HepG2 (cell line): ENCODE data around the gene AGER. TPM values are rescaled to one million over a fixed set of nuclear protein-coding genes. Genes with fewer than 3 reads are reported as not detected.
A peak's percentile ranks its signal among the peaks of the same experiment; 100 is the strongest.

ENCODE experiments used
- ATAC-seq: fragments of 200-7000 bp; cut with Tn5 transposase; 3 replicates; pipeline ENCODE4 v1.9.1; 2020; ENCODE audit warnings: mild to moderate bottlenecking, moderate library complexity
- BruUV-seq: library from RNA; stranded (reverse); fragments of 400-500 nt; replicated peaks from 2 replicates; lab custom pipeline; 2021; lab: Mats Ljungman, UMichigan
- CTCF ChIA-PET: fragments of 300-600 bp; formaldehyde crosslinking; extraction: SDS; loops from one replicate; lab custom pipeline; 2021; ENCODE audit warnings: low total read pairs, inconsistent platforms, low intra/inter-chr PET ratio; lab: Yijun Ruan, JAX
- POLR2A ChIA-PET: fragments of 350-600 bp; sonication (Branson Sonifier 250); formaldehyde crosslinking; loops from one replicate; lab custom pipeline; 2020; ENCODE audit warnings: antibody characterized with exemption, inconsistent platforms; lab: Yijun Ruan, JAX
- DNase-seq: peaks from one replicate; pipeline ENCODE4 v3.0.0-alpha.2; 2015; ENCODE audit warnings: low spot score
- FAIRE-seq: peaks from 3 replicates; lab custom pipeline; 2011; peaks lifted over from hg19 to GRCh38; lab: Jason Lieb, UNC
- H2AFZ ChIP-seq: one replicate; pipeline ENCODE4 v1.6.1; 2011; ENCODE audit warnings: low read length, inconsistent platforms
- H3K27ac ChIP-seq: fragments of 300-600 bp; 3 replicates; pipeline ENCODE4 v1.8.0; 2011; ENCODE audit warnings: mixed run types, mild to moderate bottlenecking, mixed read lengths, low read length, inconsistent platforms; ENCODE audit not compliant: insufficient read depth; ENCODE audit errors: extremely low read length
- H3K27me3 ChIP-seq, 2 experiments: fragments of 200-600 bp in 1 of 2; 2 replicates in 1 of 2; 3 replicates in 1 of 2; pipeline versions ENCODE4 v1.6.0 to v1.8.0; 2011; ENCODE audit warnings: low read length in 2 of 2, mild to moderate bottlenecking in 2 of 2, moderate library complexity in 2 of 2, inconsistent platforms in 1 of 2; ENCODE audit not compliant: insufficient read depth in 2 of 2, control insufficient read depth in 1 of 2
- H3K36me3 ChIP-seq, 2 experiments: fragments of 200-600 bp in 1 of 2; replicated peaks in 1 of 2; 2 replicates in 1 of 2; 3 replicates in 1 of 2; pipeline versions ENCODE4 v1.5.1 to v1.8.0; 2011; ENCODE audit warnings: low read length in 2 of 2, inconsistent platforms in 1 of 2; ENCODE audit not compliant: insufficient read depth in 2 of 2, control insufficient read depth in 1 of 2
- H3K4me1 ChIP-seq: 2 replicates; pipeline ENCODE4 v1.5.1; 2012; ENCODE audit warnings: low read length, inconsistent platforms; ENCODE audit not compliant: insufficient read depth
- H3K4me2 ChIP-seq: 2 replicates; pipeline ENCODE4 v1.6.0; 2011; ENCODE audit warnings: low read depth, low read length, inconsistent platforms
- H3K4me3 ChIP-seq, 3 experiments: fragments of 200-600 bp in 1 of 3; sonication (generic), shearing (Covaris generic) in 1 of 3; replicated peaks in 1 of 3; 2 replicates each; pipeline ENCODE4 v1.5.1; 2011 to 2016; ENCODE audit warnings: low read length in 3 of 3, inconsistent platforms in 2 of 3, low read depth in 2 of 3, mild to moderate bottlenecking in 2 of 3, control low read depth in 1 of 3, mixed read lengths in 1 of 3; ENCODE audit not compliant: insufficient read depth in 1 of 3
- H3K79me2 ChIP-seq: one replicate; pipeline ENCODE4 v1.6.1; 2011; ENCODE audit warnings: low read length, inconsistent platforms; ENCODE audit not compliant: insufficient read depth
- H3K9ac ChIP-seq: 2 replicates; pipeline ENCODE4 v1.6.0; 2011; ENCODE audit warnings: mild to moderate bottlenecking, low read depth, low read length, inconsistent platforms; ENCODE audit not compliant: insufficient read depth
- H3K9me3 ChIP-seq: 2 replicates; pipeline ENCODE4 v1.5.1; 2012; ENCODE audit warnings: mild to moderate bottlenecking, low read length
- H4K20me1 ChIP-seq: 2 replicates; pipeline ENCODE4 v1.6.0; 2011; ENCODE audit warnings: inconsistent platforms, mild to moderate bottlenecking, low read length, moderate library complexity; ENCODE audit not compliant: insufficient read depth
- ATF7 ChIP-seq, 2 experiments: fragments of 450-650 bp in 1 of 2; sonication (generic) in 1 of 2; formaldehyde crosslinking in 1 of 2; IDR thresholded peaks; 2 replicates each; pipeline versions ENCODE4 v1.4.0 to v1.6.1; 2016 to 2020; ENCODE audit warnings: antibody characterized with exemption in 1 of 2, mild to moderate bottlenecking in 1 of 2, missing genetic modification reagents in 1 of 2
- GABPA ChIP-seq, 2 experiments: IDR thresholded peaks; 2 replicates each; pipeline ENCODE4 v1.6.1; 2011 to 2016; ENCODE audit warnings: low read depth in 2 of 2, low read length in 1 of 2, missing biosample characterization in 1 of 2, missing genetic modification characterization in 1 of 2
- HBP1 ChIP-seq: IDR thresholded peaks from 2 replicates; pipeline ENCODE4 v1.6.1; 2016; ENCODE audit warnings: low read depth, control low read depth
- HNF1A ChIP-seq, 2 experiments: sonication (generic) in 1 of 2; formaldehyde crosslinking in 1 of 2; IDR thresholded peaks; 2 replicates each; pipeline versions ENCODE4 v1.4.0 to v1.6.1; 2016 to 2020; ENCODE audit warnings: borderline replicate concordance in 1 of 2, low read depth in 1 of 2, mild to moderate bottlenecking in 1 of 2, missing genetic modification reagents in 1 of 2
- NCOR1 ChIP-seq: fragments of 200-600 bp; sonication (generic); IDR thresholded peaks from 2 replicates; pipeline ENCODE4 v1.7.0; 2017; ENCODE audit warnings: antibody characterized with exemption, low read length, borderline replicate concordance
- SNAPC5 ChIP-seq: sonication (generic); formaldehyde crosslinking; IDR thresholded peaks from 2 replicates; pipeline ENCODE4 v1.8.1; 2023; ENCODE audit warnings: mild to moderate bottlenecking, missing genetic modification reagents, borderline replicate concordance
- TARDBP ChIP-seq: sonication (generic); formaldehyde crosslinking; IDR thresholded peaks from 2 replicates; pipeline ENCODE4 v1.8.0; 2022; ENCODE audit warnings: mild to moderate bottlenecking, missing genetic modification reagents
- TFE3 ChIP-seq: IDR thresholded peaks from 2 replicates; pipeline ENCODE4 v1.6.1; 2016
- YEATS2 ChIP-seq: sonication (generic); formaldehyde crosslinking; IDR thresholded peaks from 2 replicates; pipeline ENCODE4 v1.4.0; 2020; ENCODE audit warnings: missing genetic modification reagents, borderline replicate concordance
- YEATS4 ChIP-seq: sonication (generic); formaldehyde crosslinking; IDR thresholded peaks from 2 replicates; pipeline ENCODE4 v1.4.0; 2020; ENCODE audit warnings: missing genetic modification reagents, borderline replicate concordance
- ZFX ChIP-seq: sonication (generic); formaldehyde crosslinking; IDR thresholded peaks from 2 replicates; pipeline ENCODE4 v1.4.0; 2020; ENCODE audit warnings: mild to moderate bottlenecking, low read depth, missing genetic modification reagents, moderate library complexity
- ZNF12 ChIP-seq: sonication (generic); formaldehyde crosslinking; IDR thresholded peaks from 2 replicates; pipeline ENCODE4 v1.5.0; 2020; ENCODE audit warnings: missing genetic modification reagents
- ZNF563 ChIP-seq: sonication (generic); formaldehyde crosslinking; IDR thresholded peaks from 2 replicates; pipeline ENCODE4 v1.8.0; 2022; ENCODE audit warnings: mild to moderate bottlenecking, moderate library complexity, missing genetic modification reagents
- WGBS: methylation state at CpG from one replicate; pipeline ENCODE4 v1.1.6; 2017; ENCODE audit warnings: low lambda C conversion rate; 5-methylcytosine and 5-hydroxymethylcytosine counted together
- in situ Hi-C: cut with HindIII; loops from 2 replicates; pipeline ENCODE4 v1.10.0; 2017; ENCODE audit warnings: low pct_unique_long_range_greater_than_20kb; ENCODE audit not compliant: extremely low pct_ligation_motif_present
- intact Hi-C: fragments of 100-400 bp; cut with micrococcal nuclease; formaldehyde crosslinking; loops from one replicate; pipeline ENCODE4 v1.10.0; 2022; ENCODE audit not compliant: unreplicated experiment
- polyA plus RNA-seq, 8 experiments: library from polyadenylated mRNA; depleted of rRNA in 3 of 8; stranded (reverse) in 7 of 8; unstranded in 1 of 8; fragments of >200 nt; fragmentation: Illumina TruSeq in 4 of 8; extraction: Trizol in 4 of 8; gene quantifications; 2 replicates each; pipeline versions ENCODE4 v1.2.1 to v1.2.3, GENCODE V29; 2011 to 2016; ENCODE audit warnings: low read depth in 4 of 8, missing spikeins in 1 of 8, mixed read lengths in 1 of 8; ENCODE audit not compliant: insufficient read depth in 1 of 8
- total RNA-seq, 5 experiments: library from RNA; depleted of rRNA; stranded (reverse); fragments of >200 nt; fragmentation: Illumina TruSeq; extraction: Trizol; gene quantifications; 2 replicates each; pipeline ENCODE4 v1.2.3, GENCODE V29; 2016; ENCODE audit warnings: low read depth in 1 of 5

Gene AGER
- total and polyA plus RNA-seq, 2 of the 13 experiments (the other 11 are each of a cell fraction or from before 2014, with no cell fraction given): 1.9 to 5.1 TPM

- 0 out of 2 replicates have a peak, but pooled peaks have one; percentile 17 for TF ChIP-seq HNF1A (IDR thresholded peaks at IDR 0.05; ENCODE audit: low read depth)
- no peak for TF ChIP-seq HNF1A (CRISPR knock-in tag; IDR thresholded peaks at IDR 0.05; ENCODE audit: borderline replicate concordance)
- peak; percentile 99 for TF ChIP-seq ATF7 (IDR thresholded peaks at IDR 0.05)
- TF ChIP-seq ATF7 (CRISPR knock-in tag; IDR thresholded peaks at IDR 0.05): peak; percentile 95
- peak; percentile 66; the same call in 1 of the 2 replicates for TF ChIP-seq ZNF563 (CRISPR knock-in tag)
- TF ChIP-seq SNAPC5: no peak
- TF ChIP-seq, all 625 proteins: peak for 343
Measured at GRCh38 chr6:32195902-32196681, 12.0 kb upstream of the AGER start (continued).

GRCh38 chr6:32195652-32195901 is 11.5 kb upstream of the AGER start:
- intact Hi-C loops: loop anchor here (1.0 to 5.0 kb wide), 4 partner anchors 17 to 78 kb away; partner anchors contain the start of genes PPT2 and RNF5
- peak overlapping the region; percentile 99 for H3K9ac ChIP-seq
- H3K4me1 ChIP-seq: peaks cover 67% of the 10 kb centered on the region
- BruUV-seq: no TSS peak
- H3K4me3 ChIP-seq: peak overlapping the region in 2 of 3 experiments; percentile 94 to 96; a peak in 4 of 6 replicates
- no peak for ATAC-seq
- peak overlapping the region; percentile 98 for H3K27ac ChIP-seq
- H2AFZ ChIP-seq: no peak overlapping the region
- DNase-seq: peak; percentile 99
- ChIA-PET CTCF (interaction anchor here (1.0 to 1.7 kb wide), 2 partner anchors 41 to 77 kb away, joined by 4 to 11 read pairs; partner anchors contain the start of gene PPT2), POLR2A (interaction anchor here (0.6 to 3.0 kb wide), 23 partner anchors 9 to 1259 kb away, joined by 3 to 82 read pairs (median 4); partner anchors contain the start of genes AGPAT1, ATF6B, DXO and FKBPL)
- 0% methylated on average over 8 of the region's 25 CpGs for WGBS
- no peaks in the 10 kb centered on the region for H3K9me3 ChIP-seq
- no peaks in the 10 kb centered on the region for H4K20me1 ChIP-seq
- no peaks in the 10 kb centered on the region for H3K36me3 ChIP-seq
- no peaks in the 10 kb centered on the region; a peak in 1 of 5 replicates for H3K27me3 ChIP-seq
- H3K4me2 ChIP-seq: peak overlapping the region; percentile 99
- FAIRE-seq: no peak
- H3K79me2 ChIP-seq: peaks cover 5% of the 10 kb centered on the region
- in situ Hi-C loops: no loop called here
- TF ChIP-seq ZFX (no peak), GABPA (IDR thresholded peaks at IDR 0.05; ENCODE audit: low read depth, low read length) (no peak), GABPA (CRISPR knock-in tag; IDR thresholded peaks at IDR 0.05; ENCODE audit: low read depth) (peak; percentile 58; the same call in 1 of the 2 replicates), TARDBP (CRISPR knock-in tag) (no peak), NCOR1 (no peak), ZNF12 (CRISPR knock-in tag) (no peak), TFE3 (no peak), YEATS4 (CRISPR knock-in tag) (no peak), HBP1 (CRISPR knock-in tag) (no peak), YEATS2 (peak; percentile 78; the same call in 1 of the 2 replicates)
